ENCODE measurements around the gene SIPA1. TPM values are rescaled to one million over a fixed set of nuclear protein-coding genes. Genes with fewer than 3 reads are reported as not detected.

The SIPA1 gene
- polyA plus RNA-seq, 3 donors from 2014 or later = 166 to 430 (median 222) TPM

GRCh38 chr11:65612691-65613090, 25.2 kb upstream of the SIPA1 start:
- no peak for DNase-seq

GRCh38 chr11:65613091-65613928, 24.6 kb upstream of the SIPA1 start:
- H3K4me1 Mint-ChIP-seq = peaks cover 60 to 63% of the 10 kb centered on the region in 2 donors
- H3K9me3 Mint-ChIP-seq = no peaks in the 10 kb centered on the region
- H3K4me3 Mint-ChIP-seq = peak overlapping the region; percentile 77 to 97 (median 86)
- peaks cover 0 to 9% (median 0%) of the 10 kb centered on the region in 3 donors for H3K36me3 Mint-ChIP-seq
- peak overlapping the region; percentile 67 to 92 (median 86) for H3K27ac Mint-ChIP-seq
- H3K27me3 Mint-ChIP-seq (ENCODE audit: low read depth in 3 of 3) = peaks cover 5 to 8% (median 5%) of the 10 kb centered on the region in 3 donors
- DNase-seq = no peak

More at GRCh38 chr11:65612691-65613090, 25.2 kb upstream of the SIPA1 start:
- Mint-ChIP-seq H3K4me3 (peak overlapping the region; percentile 77 to 97 (median 86)), H3K27ac (peak overlapping the region; percentile 81 to 96 (median 90)), H3K9me3 (no peaks in the 10 kb centered on the region), H3K36me3 (peaks cover 0 to 11% (median 0%) of the 10 kb centered on the region in 3 donors), H3K27me3 (ENCODE audit: low read depth in 3 of 3) (peaks cover 5 to 8% (median 5%) of the 10 kb centered on the region in 3 donors), H3K4me1 (peaks cover 60 to 62% of the 10 kb centered on the region in 2 donors)

DNA sequence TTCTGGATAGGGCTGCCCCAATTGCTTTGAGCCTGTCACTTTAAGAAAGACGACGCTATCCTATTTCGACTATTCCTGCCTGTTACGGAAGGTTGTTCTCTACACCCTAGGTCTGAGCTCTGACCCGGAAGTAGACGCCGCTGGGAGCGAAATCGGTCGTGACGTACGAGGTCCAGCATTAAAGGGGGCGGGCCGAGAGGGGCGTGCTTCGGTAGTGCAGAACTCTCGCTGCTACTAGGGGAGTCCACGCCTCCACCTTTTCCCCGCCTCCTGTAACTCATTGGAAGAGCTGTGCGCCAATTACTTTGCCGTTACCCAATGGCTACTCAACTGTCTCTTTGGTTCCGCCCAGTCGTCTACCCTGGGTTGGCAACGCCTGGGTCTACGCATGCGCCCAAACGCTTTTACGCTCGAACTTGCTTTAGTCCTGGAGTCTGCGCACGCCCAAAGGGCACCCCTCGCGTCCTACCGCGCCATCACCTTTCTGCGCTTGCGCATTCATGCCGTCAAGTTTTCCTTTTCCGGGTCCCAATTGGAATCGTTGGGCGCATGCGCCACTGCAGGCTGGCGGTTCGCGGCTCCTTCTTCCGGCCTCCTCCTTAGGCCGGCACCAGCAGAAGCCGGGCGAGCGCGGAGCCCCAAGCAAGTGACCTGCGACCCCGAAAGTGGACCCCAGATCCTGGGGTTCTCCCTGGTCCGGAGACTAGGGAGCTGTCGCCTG, 22.5 kb upstream of the SIPA1 start, which contains the start of gene PCNX3:
Gene PCNX3, plus strand, starts transcription at position 548 of the 721 bp plus-strand sequence. CDS start 536 bp downstream, outside the sequence.
- peak; percentile 100 for DNase-seq
- peak within 1 kb of the TSS; percentile 89 to 99 (median 98) for H3K27ac Mint-ChIP-seq
- no peaks in the 10 kb centered on the region for H3K36me3 Mint-ChIP-seq
- H3K27me3 Mint-ChIP-seq (ENCODE audit: low read depth in 3 of 3) = peaks cover 4 to 8% (median 5%) of the 10 kb centered on the region in 3 donors
- H3K4me3 Mint-ChIP-seq = peak within 1 kb of the TSS; percentile 95 to 99 (median 97)
- H3K9me3 Mint-ChIP-seq = no peaks in the 10 kb centered on the region
- peaks cover 44 to 52% of the 10 kb centered on the region in 2 donors for H3K4me1 Mint-ChIP-seq

GRCh38 chr11:65615950-65616574, 21.8 kb upstream of the SIPA1 start:
- Mint-ChIP-seq H3K9me3 (no peaks in the 10 kb centered on the region), H3K36me3 (peaks cover 0 to 2% (median 0%) of the 10 kb centered on the region in 3 donors), H3K4me3 (peak overlapping the region; percentile 95 to 99 (median 97)), H3K4me1 (peaks cover 38 to 47% of the 10 kb centered on the region in 2 donors), H3K27me3 (ENCODE audit: low read depth in 3 of 3) (peaks cover 4 to 8% (median 5%) of the 10 kb centered on the region in 3 donors), H3K27ac (peak overlapping the region; percentile 89 to 99 (median 98))
- DNase-seq = no peak

- peak overlapping the region; percentile 87 to 96 (median 92) for H3K27ac Mint-ChIP-seq
- H3K4me3 Mint-ChIP-seq = peak overlapping the region; percentile 91 to 95 (median 94)
- H3K4me1 Mint-ChIP-seq = peaks cover 38 to 46% of the 10 kb centered on the region in 2 donors
- H3K27me3 Mint-ChIP-seq (ENCODE audit: low read depth in 3 of 3) = peaks cover 4 to 8% (median 5%) of the 10 kb centered on the region in 3 donors
- DNase-seq = no peak
- peaks cover 0 to 4% (median 0%) of the 10 kb centered on the region in 3 donors for H3K36me3 Mint-ChIP-seq
- no peaks in the 10 kb centered on the region for H3K9me3 Mint-ChIP-seq
Observed at GRCh38 chr11:65616575-65617001, 21.3 kb upstream of the SIPA1 start.

GRCh38 chr11:65617136-65617850, 20.6 kb upstream of the SIPA1 start:
- Mint-ChIP-seq H3K4me1 (peaks cover 31 to 42% of the 10 kb centered on the region in 2 donors), H3K4me3 (peak overlapping the region; percentile 91 to 95 (median 94))

GRCh38 chr11:65617990-65618751, 19.7 kb upstream of the SIPA1 start:
- Mint-ChIP-seq H3K27me3 (ENCODE audit: low read depth in 3 of 3) (peaks cover 4 to 9% (median 7%) of the 10 kb centered on the region in 3 donors), H3K4me1 (peaks cover 22 to 37% of the 10 kb centered on the region in 2 donors), H3K9me3 (no peaks in the 10 kb centered on the region), H3K36me3 (peaks cover 0 to 9% (median 0%) of the 10 kb centered on the region in 3 donors), H3K27ac (no peak overlapping the region), H3K4me3 (peak overlapping the region in 1 of 5 donors; percentile 91)
- DNase-seq = no peak

More at GRCh38 chr11:65617136-65617850, 20.6 kb upstream of the SIPA1 start:
- no peak for DNase-seq
- Mint-ChIP-seq H3K9me3 (no peaks in the 10 kb centered on the region), H3K36me3 (peaks cover 0 to 4% (median 0%) of the 10 kb centered on the region in 3 donors), H3K27me3 (ENCODE audit: low read depth in 3 of 3) (peaks cover 4 to 10% (median 5%) of the 10 kb centered on the region in 3 donors), H3K27ac (peak overlapping the region; percentile 87 to 96 (median 92))

DNA sequence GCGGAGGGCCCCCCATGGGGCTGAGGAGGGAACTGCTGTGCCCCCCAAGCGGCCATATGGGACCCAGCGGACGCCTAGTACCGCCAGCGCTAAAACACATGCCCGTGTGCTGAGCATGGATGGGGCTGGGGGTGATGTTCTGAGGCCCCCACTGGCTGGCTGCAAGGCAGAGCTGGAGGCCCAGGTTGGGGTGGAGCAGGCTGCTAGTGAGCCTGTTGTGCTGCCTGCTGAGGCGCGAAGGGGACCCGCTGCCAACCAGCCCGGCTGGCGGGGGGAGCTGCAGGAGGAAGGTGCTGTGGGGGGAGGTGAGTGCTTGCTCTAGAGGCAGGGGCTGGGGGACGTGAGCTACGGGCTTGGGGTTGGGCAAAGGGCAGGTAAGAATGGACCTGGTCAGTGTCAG, 19.1 kb upstream of the SIPA1 start:
- peaks cover 0 to 9% (median 0%) of the 10 kb centered on the region in 3 donors for H3K36me3 Mint-ChIP-seq
- peaks cover 22 to 33% of the 10 kb centered on the region in 2 donors for H3K4me1 Mint-ChIP-seq
- no peaks in the 10 kb centered on the region for H3K9me3 Mint-ChIP-seq
- peaks cover 4 to 9% (median 7%) of the 10 kb centered on the region in 3 donors for H3K27me3 Mint-ChIP-seq (ENCODE audit: low read depth in 3 of 3)
- H3K27ac Mint-ChIP-seq = no peak overlapping the region
- no peak for DNase-seq
- H3K4me3 Mint-ChIP-seq = peak overlapping the region in 2 of 5 donors; percentile 25 to 40

GRCh38 chr11:65619281-65619928, 18.5 kb upstream of the SIPA1 start:
- peaks cover 4 to 9% (median 7%) of the 10 kb centered on the region in 3 donors for H3K27me3 Mint-ChIP-seq (ENCODE audit: low read depth in 3 of 3)
- no peak for DNase-seq
- no peak overlapping the region for H3K27ac Mint-ChIP-seq
- H3K9me3 Mint-ChIP-seq = no peaks in the 10 kb centered on the region
- peaks cover 0 to 9% (median 0%) of the 10 kb centered on the region in 3 donors for H3K36me3 Mint-ChIP-seq
- peaks cover 22 to 32% of the 10 kb centered on the region in 2 donors for H3K4me1 Mint-ChIP-seq
- H3K4me3 Mint-ChIP-seq = peak overlapping the region in 4 of 5 donors; percentile 20 to 40 (median 23)

DNA sequence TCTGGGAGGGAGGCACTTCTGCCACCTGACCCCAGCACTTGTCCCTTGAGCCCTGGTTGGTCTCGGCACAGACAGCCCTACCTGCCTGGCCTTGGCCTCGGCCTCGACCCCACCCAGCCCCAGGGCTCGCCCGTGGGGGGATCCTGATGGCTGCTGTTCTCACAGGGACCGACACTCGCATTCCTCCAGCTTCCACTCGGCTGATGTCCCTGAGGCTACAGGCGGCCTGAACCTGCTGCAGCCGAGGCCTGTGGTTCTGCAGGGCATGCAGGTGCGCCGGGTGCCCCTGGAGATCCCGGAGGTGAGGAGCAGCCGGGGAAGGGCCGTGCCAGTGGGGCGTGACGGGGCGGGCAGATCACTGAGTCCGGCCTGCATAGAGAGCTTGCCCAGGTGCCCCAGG, 17.2 kb upstream of the SIPA1 start:
- Mint-ChIP-seq H3K9me3 (no peaks in the 10 kb centered on the region), H3K27me3 (ENCODE audit: low read depth in 3 of 3) (peaks cover 0 to 8% (median 4%) of the 10 kb centered on the region in 3 donors), H3K4me1 (peaks cover 16 to 29% of the 10 kb centered on the region in 2 donors), H3K4me3 (no peak overlapping the region), H3K36me3 (peaks cover 0 to 9% (median 0%) of the 10 kb centered on the region in 3 donors), H3K27ac (no peak overlapping the region)
- DNase-seq = no peak

- peaks cover 19 to 33% of the 10 kb centered on the region in 2 donors for H3K4me1 Mint-ChIP-seq
- H3K27ac Mint-ChIP-seq = peak overlapping the region in 1 of 6 donors; percentile 34
- no peaks in the 10 kb centered on the region for H3K9me3 Mint-ChIP-seq
- no peak for DNase-seq
- peaks cover 0 to 9% (median 0%) of the 10 kb centered on the region in 3 donors for H3K36me3 Mint-ChIP-seq
- no peak overlapping the region for H3K4me3 Mint-ChIP-seq
- H3K27me3 Mint-ChIP-seq (ENCODE audit: low read depth in 3 of 3) = peaks cover 0 to 8% (median 4%) of the 10 kb centered on the region in 3 donors
Observed at GRCh38 chr11:65621460-65621859, 16.4 kb upstream of the SIPA1 start.
